IPS DF 19.7 (cell line): ENCODE data around the gene PTGER3.
"Not testable (repeated sequence)": the region's sequence is repeated elsewhere in the genome, so short reads cannot be mapped to it uniquely, and the experiment has no call there.

Experiments
- DNase-seq: peaks from one replicate; pipeline ENCODE4 v3.0.0-alpha.2; 2013; ENCODE audit warnings: low read depth, low spot score

PTGER3 gene

DNA sequence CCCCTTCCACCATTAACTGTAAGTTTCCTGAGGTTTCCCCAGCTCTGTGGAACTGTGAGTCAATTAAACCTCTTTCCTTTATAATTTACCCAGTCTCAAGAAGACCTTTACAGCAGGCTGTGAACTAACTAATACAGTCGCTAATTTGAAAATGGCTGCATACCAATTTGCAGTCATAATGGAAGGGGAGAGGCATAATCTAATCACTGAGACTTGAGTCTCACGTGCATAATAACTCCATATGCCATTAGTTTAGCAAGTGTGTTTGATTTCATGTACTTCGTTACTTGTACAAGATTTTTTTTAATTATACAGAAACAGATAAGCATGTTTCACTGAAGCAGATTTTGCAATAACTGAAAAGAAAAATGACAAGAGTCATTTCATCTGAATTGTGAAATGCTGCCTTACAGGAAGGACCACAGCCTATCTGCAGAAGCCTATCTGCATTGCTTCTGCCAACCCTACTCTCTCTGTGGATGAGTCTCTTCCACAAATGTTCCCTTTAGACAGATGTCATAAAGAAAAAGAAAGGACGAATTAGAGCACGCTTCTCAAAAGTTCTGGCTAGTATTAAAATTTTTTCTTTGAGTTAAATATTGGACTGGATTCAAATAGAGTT lies 99.1 kb downstream of the PTGER3 start:
- no peak for DNase-seq

DNA sequence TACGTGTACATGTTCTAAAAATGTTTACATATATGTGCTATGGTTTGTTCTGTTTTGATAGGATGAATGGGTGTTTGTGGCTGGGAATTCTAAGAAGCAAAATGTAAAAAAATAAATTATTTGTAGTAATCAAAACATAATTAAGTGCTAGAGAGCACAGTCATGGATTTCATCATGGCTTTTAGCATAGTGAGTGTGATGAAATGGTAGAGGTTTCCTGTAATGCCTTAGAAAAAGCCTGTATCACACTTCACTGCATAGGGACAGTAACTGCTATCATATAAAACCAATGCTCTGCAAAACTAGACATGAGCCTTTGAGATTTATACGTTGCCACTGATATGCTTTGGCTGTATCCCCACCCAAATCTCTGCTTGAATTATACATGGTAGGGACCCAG lies 99.8 kb downstream of the PTGER3 start:
- no peak for DNase-seq

GRCh38 chr1:70945676-70946075 lies 101.9 kb downstream of the PTGER3 start:
- DNase-seq: no peak

GRCh38 chr1:70945251-70945650 lies 102.4 kb downstream of the PTGER3 start:
- no peak for DNase-seq

- no peak for DNase-seq
These were observed 106.1 kb downstream of the PTGER3 start for GRCh38 chr1:70941563-70941962.

DNA sequence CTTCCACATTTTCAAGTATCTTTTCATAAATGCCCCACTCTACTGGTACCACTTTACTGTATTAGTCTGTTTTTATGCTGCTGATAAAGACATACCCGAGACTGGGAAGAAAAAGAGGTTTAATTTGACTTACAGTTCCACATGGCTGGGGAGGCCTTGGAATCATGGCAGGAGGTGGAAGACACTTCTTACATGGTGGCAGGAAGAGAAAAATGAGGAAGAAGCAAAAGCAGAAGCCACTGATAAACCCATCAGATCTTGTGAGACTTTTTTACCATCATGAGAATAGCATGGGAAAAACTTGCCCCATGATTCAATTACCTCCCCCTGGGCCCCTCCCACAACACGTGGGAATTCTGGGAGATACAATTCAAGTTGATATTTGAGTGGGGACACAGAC lies 107.2 kb downstream of the PTGER3 start:
- DNase-seq: not testable (repeated sequence)

- DNase-seq: no peak
These were observed 113.2 kb downstream of the PTGER3 start for GRCh38 chr1:70934194-70934961.

- DNase-seq: no peak
These were observed 117.6 kb downstream of the PTGER3 start for GRCh38 chr1:70930062-70930461.

DNA sequence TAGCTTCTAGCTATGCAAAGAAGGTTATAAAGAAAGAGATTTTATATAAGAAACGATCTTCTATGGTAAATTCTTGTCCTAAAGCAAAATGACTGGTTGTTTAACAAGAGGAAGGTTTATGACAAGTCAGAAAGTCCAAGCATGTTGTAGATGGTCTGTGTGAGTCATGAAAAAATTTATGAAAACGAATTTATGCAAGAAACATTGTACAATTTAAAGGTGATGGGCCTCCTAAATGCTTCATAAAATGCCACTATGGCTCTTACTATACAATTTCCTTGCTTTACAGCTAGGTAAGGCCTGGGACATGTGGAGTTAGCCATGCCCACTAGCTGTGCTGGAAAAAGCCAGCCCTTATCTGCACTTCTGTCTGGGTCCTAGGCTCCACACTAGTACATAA lies 125.4 kb downstream of the PTGER3 start:
- no peak for DNase-seq
